8988T (cell line): ENCODE results near the gene FBXO30.

Experiments
- DNase-seq: peaks from one replicate; pipeline ENCODE4 v3.0.0; 2011

Gene FBXO30

GRCh38 chr6:145818796-145819195 lies 4.2 kb upstream of the FBXO30 start:
- DNase-seq, result no peak

GRCh38 chr6:145816392-145816791 lies 1.8 kb upstream of the FBXO30 start:
- no peak for DNase-seq

- DNase-seq, result peak; percentile 42
These were observed 997 bp upstream of the FBXO30 start for GRCh38 chr6:145815309-145816274.

DNA sequence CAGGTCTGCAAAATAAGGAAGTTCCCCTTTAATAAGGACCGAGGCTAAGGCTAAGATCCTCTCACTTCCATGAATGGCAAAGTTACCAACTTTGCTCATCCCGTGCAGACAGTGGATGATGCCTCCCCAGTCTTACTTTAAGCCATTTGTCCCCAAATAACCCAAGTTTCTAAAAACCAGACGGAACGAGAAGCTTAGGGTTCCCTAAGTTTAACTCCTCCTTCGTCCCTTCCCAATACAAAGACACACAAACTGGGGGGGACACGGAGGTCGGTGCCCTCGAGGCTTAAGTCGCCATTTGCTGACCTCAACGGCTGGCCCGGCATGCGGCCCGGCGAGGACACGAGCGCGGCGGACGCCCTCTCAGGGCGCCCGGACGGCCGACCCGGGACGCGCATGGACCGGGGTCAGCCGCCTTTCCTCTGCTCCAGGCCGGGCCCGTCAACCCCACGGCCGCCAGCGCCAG lies 527 bp downstream of the FBXO30 start:
- no peak for DNase-seq

GRCh38 chr6:145813285-145814034 lies 1.1 kb downstream of the FBXO30 start:
- DNase-seq, result no peak

GRCh38 chr6:145811741-145812140 lies 2.9 kb downstream of the FBXO30 start:
- no peak for DNase-seq

DNA sequence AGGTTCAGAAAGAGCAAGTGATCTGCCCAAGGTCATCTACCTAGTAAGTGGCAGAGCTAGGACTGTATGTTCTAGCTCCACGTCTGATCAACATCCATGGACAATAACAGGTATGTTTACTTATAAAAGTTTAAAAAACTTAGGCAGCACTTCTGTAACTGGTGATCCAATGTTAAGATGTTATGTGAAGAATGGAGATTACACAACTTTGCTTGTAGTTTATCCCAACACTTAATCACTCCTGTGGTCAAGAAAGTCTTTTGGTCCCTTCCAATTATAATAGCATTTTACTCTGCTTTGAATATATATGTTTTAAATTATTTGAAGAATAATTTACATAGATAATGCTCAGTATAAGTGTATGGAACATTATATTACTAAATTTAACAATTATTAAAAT lies 4.8 kb downstream of the FBXO30 start:
- no peak for DNase-seq

DNA sequence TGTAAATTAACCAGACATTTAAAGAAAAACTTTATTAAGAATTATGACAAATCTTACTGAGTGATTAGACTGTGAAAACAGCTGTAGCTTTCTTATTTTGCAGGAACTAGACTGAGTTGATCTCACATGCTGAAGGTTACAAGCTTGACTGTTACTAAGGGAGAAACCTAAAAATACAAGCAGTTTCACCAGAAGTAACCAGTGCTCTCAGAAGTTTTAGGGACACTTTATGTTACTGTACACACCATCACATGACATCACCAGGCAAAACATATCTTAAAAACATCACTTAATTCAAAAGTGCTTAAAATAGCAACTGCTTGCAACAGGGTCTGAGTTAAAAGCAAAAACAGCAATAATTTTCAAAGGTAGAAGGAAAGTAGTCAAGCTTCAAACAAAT lies 5.4 kb downstream of the FBXO30 start:
- no peak for DNase-seq

DNA sequence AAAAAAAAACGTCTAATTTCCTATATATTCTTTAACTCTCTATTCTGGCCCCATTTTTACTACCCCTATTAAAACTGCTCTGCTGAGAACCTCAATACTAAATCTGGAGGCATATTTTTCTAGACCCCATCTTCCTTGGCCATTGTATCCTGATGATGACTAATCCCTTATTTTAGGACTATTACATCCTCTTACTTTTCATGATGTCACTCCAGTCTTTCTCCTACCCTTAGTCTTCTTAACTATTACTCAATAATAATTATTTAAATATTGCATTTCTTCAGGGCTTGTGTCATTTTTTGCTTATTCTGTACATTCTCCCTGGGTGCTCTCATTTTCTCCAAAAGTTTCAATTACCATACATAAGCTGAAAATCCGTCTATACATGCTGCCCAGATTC lies 6.4 kb downstream of the FBXO30 start:
- no peak for DNase-seq

DNA sequence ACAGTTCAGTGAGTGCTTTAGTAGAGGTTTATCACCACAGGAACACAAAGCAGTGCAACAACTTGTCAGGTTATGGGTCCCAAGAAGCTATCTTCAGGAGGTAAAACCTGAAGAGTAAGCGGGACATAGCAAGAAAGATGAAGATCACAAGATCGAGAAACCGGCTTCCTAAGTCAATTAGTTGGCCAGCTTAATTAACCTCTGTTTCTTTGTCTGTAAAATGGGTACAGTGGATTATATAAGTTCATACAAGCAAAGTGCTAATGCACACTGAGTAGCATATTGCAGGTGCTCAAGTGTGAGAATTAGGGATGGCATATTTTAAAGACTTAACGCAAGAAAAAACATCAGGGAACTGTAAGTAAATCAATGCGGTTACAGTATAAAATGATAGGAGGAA lies 12.5 kb downstream of the FBXO30 start:
- no peak for DNase-seq

DNA sequence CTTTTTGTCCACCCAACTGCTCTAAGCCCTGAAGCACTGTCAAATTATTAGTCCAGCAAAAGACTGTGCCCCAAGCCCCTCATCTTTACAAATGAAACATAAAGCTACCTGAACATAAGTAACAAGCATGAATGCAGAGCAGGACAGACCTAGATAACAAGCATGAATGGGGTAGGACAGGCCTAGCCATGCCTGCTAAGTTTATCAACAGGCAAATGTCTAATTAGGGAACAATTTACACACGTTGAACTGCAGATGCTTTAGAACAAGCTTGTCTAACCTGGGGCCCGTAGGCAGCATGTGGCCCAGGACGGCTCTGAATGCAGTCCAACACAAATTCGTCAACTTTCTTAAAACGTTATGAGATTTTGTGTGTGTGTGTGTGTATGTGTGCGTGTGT lies 13.6 kb downstream of the FBXO30 start:
- DNase-seq, result no peak

GRCh38 chr6:145798530-145798929 lies 16.1 kb downstream of the FBXO30 start:
- no peak for DNase-seq

- DNase-seq, result no peak
These were observed 25.2 kb downstream of the FBXO30 start for GRCh38 chr6:145789443-145789842.

- no peak for DNase-seq
These were observed 26.9 kb downstream of the FBXO30 start for GRCh38 chr6:145787688-145788087.

- no peak for DNase-seq
These were observed 29.9 kb downstream of the FBXO30 start for GRCh38 chr6:145784683-145785082.

GRCh38 chr6:145783796-145784195 lies 30.8 kb downstream of the FBXO30 start:
- no peak for DNase-seq

- no peak for DNase-seq
These were observed 41.7 kb downstream of the FBXO30 start for GRCh38 chr6:145772846-145773245.

GRCh38 chr6:145765449-145765848 lies 49.1 kb downstream of the FBXO30 start:
- DNase-seq, result no peak

DNA sequence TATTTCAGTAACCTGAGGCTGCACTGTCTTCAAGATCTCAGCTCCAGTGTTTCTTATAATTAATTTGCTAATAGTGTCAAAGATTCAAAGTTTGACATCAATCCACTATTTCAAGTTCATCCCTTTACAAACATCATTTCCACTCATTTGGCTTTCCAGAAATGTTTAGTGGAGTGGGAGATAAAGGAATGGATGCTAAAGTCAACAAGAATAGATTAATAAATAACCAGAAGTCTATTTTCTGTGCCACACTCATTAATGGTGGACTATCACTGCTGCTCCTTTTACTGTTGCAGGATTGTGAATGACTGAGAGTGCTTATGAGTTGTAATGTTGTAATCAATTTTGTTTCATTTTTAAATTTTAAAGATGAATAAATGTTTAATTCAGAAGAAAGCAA lies 50.9 kb downstream of the FBXO30 start:
- DNase-seq, result no peak

- no peak for DNase-seq
These were observed 53.0 kb downstream of the FBXO30 start for GRCh38 chr6:145761584-145761983.

GRCh38 chr6:145758113-145758512 lies 56.5 kb downstream of the FBXO30 start:
- DNase-seq, result no peak

DNA sequence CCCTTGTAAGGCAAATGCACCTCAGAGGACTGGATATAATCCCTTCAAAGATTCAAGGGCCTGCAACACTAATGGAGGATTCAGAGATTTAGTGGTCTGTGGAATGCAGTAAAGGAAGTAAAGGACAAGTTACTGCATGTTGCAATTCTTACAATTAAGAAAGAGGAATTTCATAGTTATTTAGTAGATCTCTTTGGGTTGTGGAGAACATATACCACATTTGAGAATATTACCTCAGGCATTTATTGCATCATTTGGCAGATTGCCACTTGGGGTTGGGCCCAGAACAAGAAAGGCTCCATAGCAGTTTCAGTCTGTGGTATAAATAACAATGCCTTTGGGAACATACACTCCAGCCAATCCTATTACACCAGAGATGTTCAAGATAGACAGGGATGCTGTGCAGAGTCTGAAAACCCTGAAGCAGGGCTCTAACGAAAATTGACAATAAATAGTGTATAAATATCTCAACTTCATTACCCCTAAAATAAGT lies 58.4 kb downstream of the FBXO30 start:
- no peak for DNase-seq

DNA sequence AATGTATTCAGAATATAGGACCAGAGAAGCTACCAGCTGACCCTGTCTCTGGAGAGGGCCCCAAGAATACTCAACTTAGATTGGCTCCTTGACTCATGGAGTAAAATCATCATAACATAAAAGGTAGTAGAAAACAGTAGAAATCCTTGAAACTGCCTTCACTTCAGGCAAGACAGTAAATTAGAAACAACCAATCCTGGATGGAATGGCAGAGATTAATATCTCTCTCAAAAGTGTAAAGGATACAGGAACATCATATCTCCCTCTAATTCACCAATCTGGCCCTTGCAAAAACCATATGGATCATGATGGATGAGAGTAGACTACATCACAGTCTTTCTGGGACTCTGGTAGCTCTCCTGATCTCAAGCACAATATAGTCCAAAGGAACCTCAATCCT lies 58.9 kb downstream of the FBXO30 start:
- no peak for DNase-seq

GRCh38 chr6:145752638-145753037 lies 62.0 kb downstream of the FBXO30 start:
- no peak for DNase-seq
